Erythroblast (primary cell): ENCODE measurements around the gene GTPBP1.

Experiments
- GATA1 ChIP-seq: IDR thresholded peaks from 2 replicates; pipeline ENCODE4 v1.6.1; 2011; ENCODE audit warnings: low read depth, mild to moderate bottlenecking, control low read depth, low read length, moderate library complexity
- POLR2A ChIP-seq: IDR thresholded peaks from 2 replicates; pipeline ENCODE4 v1.6.1; 2011; ENCODE audit warnings: mild to moderate bottlenecking, low read length

GRCh38 chr22:38731703-38732161, 26.0 kb downstream of the GTPBP1 start:
- no peak for TF ChIP-seq POLR2A
- no peak for TF ChIP-seq GATA1
